ENCODE data around the gene EPS8L3. TPM values are rescaled to one million over a fixed set of nuclear protein-coding genes. Genes with fewer than 3 reads are reported as not detected.
"Not testable (repeated sequence)": the region's sequence is repeated elsewhere in the genome, so short reads cannot be mapped to it uniquely, and the experiment has no call there.

EPS8L3 gene
- total and polyA plus RNA-seq, 2 of the 4 experiments (the other 2 are of a cell fraction): not detected

- H3K27me3 ChIP-seq (ENCODE audit: control insufficient read depth, insufficient read depth, low read length): peaks cover 17% of the 10 kb centered on the region
- H4K91ac ChIP-seq (ENCODE audit: insufficient read depth, low read depth, low read length); H4K5ac ChIP-seq (ENCODE audit: low read depth, low read length); H2BK15ac ChIP-seq (ENCODE audit: low read depth, low read length); H3K79me1 ChIP-seq (ENCODE audit: low read depth in 1 of 2, low read length in 2 of 2); H3K56ac ChIP-seq (ENCODE audit: extremely low read depth, insufficient read depth, low read length); H3K9me3 ChIP-seq (ENCODE audit: control insufficient read depth, insufficient read depth, low read length); H3K4ac ChIP-seq (ENCODE audit: low read depth, low read length); H3K27ac ChIP-seq (ENCODE audit: insufficient read depth, low read length); H3K4me2 ChIP-seq (ENCODE audit: low read depth, low read length); H2BK120ac ChIP-seq (ENCODE audit: low read depth, low read length); H4K20me1 ChIP-seq (ENCODE audit: insufficient read depth, low read length); DNase-seq; POLR2A ChIA-PET (ENCODE audit: unreplicated experiment); H2AK9ac ChIP-seq (replicated peaks; ENCODE audit: low read depth, low read length, poor library complexity); H3K36me3 ChIP-seq (ENCODE audit: control insufficient read depth, insufficient read depth, low read length); intact Hi-C loops (cut with micrococcal nuclease); H3K4me3 ChIP-seq (ENCODE audit: insufficient read depth, low read depth, low read length); H4K8ac ChIP-seq (ENCODE audit: low read depth in 2 of 2, low read length in 2 of 2); H3K9ac ChIP-seq (ENCODE audit: low read depth, low read length); H2AFZ ChIP-seq (replicated peaks; ENCODE audit: low read length, poor library complexity); H3K4me1 ChIP-seq (ENCODE audit: control insufficient read depth, insufficient read depth, low read length); in situ Hi-C loops (cut with MboI; ENCODE audit: low sequenced_read_pairs); H3K18ac ChIP-seq (ENCODE audit: low read depth, low read length); BruUV-seq (replicated peaks); H2BK20ac ChIP-seq (ENCODE audit: low read depth, low read length); H2BK5ac ChIP-seq (ENCODE audit: low read depth, low read length, poor library complexity, severe bottlenecking); H3K14ac ChIP-seq (replicated peaks; ENCODE audit: low read depth, low read length); CTCF ChIA-PET; H2AK5ac ChIP-seq (ENCODE audit: low read depth, low read length); H3K23ac ChIP-seq (ENCODE audit: low read depth, low read length); H3K9me1 ChIP-seq (ENCODE audit: insufficient read depth, low read length); dilution Hi-C loops (cut with HindIII; ENCODE audit: low sequenced_read_pairs, unreplicated experiment); ATAC-seq (ENCODE audit: low read depth): not testable (repeated sequence)
- no CpG with 5 or more reads among the region's 5 CpGs for WGBS, 2 experiments (ENCODE audit: extremely low coverage in 2 of 2, insufficient read length in 1 of 2)
Observed at GRCh38 chr1:109756325-109756724, 7.4 kb downstream of the EPS8L3 start.

Data from IMR-90 (cell line).